A549 treated with CORT108297 at 1 μM for 4 hours (cell line): ENCODE data around the gene GSTA3. TPM values are rescaled to one million over a fixed set of nuclear protein-coding genes. Genes with fewer than 3 reads are reported as not detected.

Experiments
- total RNA-seq: library from RNA; stranded (reverse); fragments of 200-300 nt; extraction: Qiagen RNA extraction; gene quantifications from 5 replicates; pipeline ENCODE4 v1.2.3, GENCODE V29; 2022

GSTA3 gene
- not detected in 5 replicates for total RNA-seq

GRCh38 chr6:52909531-52909930, at the start of gene GSTA3:
Gene GSTA3, minus strand, starts transcription at chr6:52909698. Its CDS starts 3,864 bp downstream, at chr6:52905834.

Other genes with a start within 250 kb of the GSTA3 start
- gene TMEM14A, start 238.6 kb downstream of the GSTA3 start, total RNA-seq = 35.0 to 48.6 TPM (median 37.6 TPM) in 5 replicates
- gene GSTA2, start 146.2 kb downstream of the GSTA3 start, total RNA-seq = 0.07 TPM in 1 of 5 replicates, not detected in the others
- gene GSTA1, start 105.9 kb downstream of the GSTA3 start, total RNA-seq = 0.11 TPM in 1 of 5 replicates, not detected in the others
- gene GSTA5, start 68.9 kb downstream of the GSTA3 start, total RNA-seq = not detected in 5 replicates
- gene GSTA4, start 85.6 kb upstream of the GSTA3 start, total RNA-seq = 7.7 to 11.0 TPM (median 8.5 TPM) in 5 replicates
- gene CILK1, start 152.1 kb upstream of the GSTA3 start, total RNA-seq = 1.8 to 2.8 TPM (median 2.5 TPM) in 5 replicates
- gene FBXO9, start 155.7 kb upstream of the GSTA3 start, total RNA-seq = 33.4 to 39.4 TPM (median 38.8 TPM) in 5 replicates
- gene GCM1, start 239.1 kb upstream of the GSTA3 start, total RNA-seq = 0.02 to 0.03 TPM in 2 of 5 replicates, not detected in the others